OCI-LY3 (cell line): ENCODE results near the gene ZYG11A.
"Not testable (repeated sequence)": the region's sequence is repeated elsewhere in the genome, so short reads cannot be mapped to it uniquely, and the experiment has no call there.

ENCODE experiments used
- H2AFZ ChIP-seq: fragments of 200-600, 300-600 bp; shearing (Covaris generic); 2 replicates; pipeline ENCODE4 v1.6.0; 2014; ENCODE audit warnings: antibody characterized with exemption, low read depth, low read length
- H3K27ac ChIP-seq: fragments of 200-600, 300-600 bp; sonication (generic); 2 replicates; pipeline ENCODE4 v1.5.1; 2014; ENCODE audit warnings: mild to moderate bottlenecking, low read length, moderate library complexity, mixed read lengths
- H3K27me3 ChIP-seq: fragments of 200-600, 300-600 bp; sonication (generic); 2 replicates; pipeline ENCODE4 v1.6.1; 2014; ENCODE audit warnings: low read depth, low read length, mixed read lengths
- H3K36me3 ChIP-seq: fragments of 200-600, 300-600 bp; sonication (generic); replicated peaks from 2 replicates; pipeline ENCODE3; 2014; ENCODE audit warnings: low read depth, low read length, mixed read lengths
- H3K4me1 ChIP-seq: fragments of 300-600, 200-600 bp; sonication (generic); 2 replicates; pipeline ENCODE4 v1.6.1; 2014; ENCODE audit warnings: low read length, mixed read lengths
- H3K4me2 ChIP-seq: fragments of 200-600, 300-600 bp; sonication (generic); 2 replicates; pipeline ENCODE4 v1.6.1; 2014; ENCODE audit warnings: low read length, mixed read lengths
- H3K4me3 ChIP-seq: fragments of 300-600, 200-600 bp; sonication (generic); 2 replicates; pipeline ENCODE4 v1.5.1; 2014; ENCODE audit warnings: antibody characterized with exemption, mild to moderate bottlenecking, low read length, moderate library complexity
- H3K79me2 ChIP-seq: fragments of 300-600, 200-600 bp; shearing (Covaris generic); 2 replicates; pipeline ENCODE4 v1.6.1; 2014; ENCODE audit warnings: mild to moderate bottlenecking, low read length, mixed read lengths
- H3K9ac ChIP-seq: fragments of 300-600, 200-600 bp; shearing (Covaris generic); 2 replicates; pipeline ENCODE4 v1.6.0; 2014; ENCODE audit warnings: mild to moderate bottlenecking, low read length, moderate library complexity
- H3K9me3 ChIP-seq: fragments of 200-600, 300-600 bp; shearing (Covaris generic); 2 replicates; pipeline ENCODE4 v1.6.1; 2014; ENCODE audit warnings: low read length, mixed read lengths; ENCODE audit not compliant: insufficient read depth
- H4K20me1 ChIP-seq: fragments of 200-600, 300-600 bp; sonication (generic); 2 replicates; pipeline ENCODE4 v1.6.1; 2016; ENCODE audit warnings: low read length, mixed read lengths; ENCODE audit not compliant: insufficient read depth
- EZH2phosphoT487 ChIP-seq: fragments of 200-600 bp; shearing (Covaris generic); IDR thresholded peaks from 2 replicates; pipeline ENCODE4 v1.6.1; 2018; ENCODE audit warnings: antibody characterized with exemption, mixed run types, low read depth
- TF ChIP-seq, protein P1 (sequence below): fragments of 200-600, 300-600 bp; sonication (generic); IDR thresholded peaks from 2 replicates; pipeline ENCODE4 v1.5.1; 2014; ENCODE audit warnings: antibody characterized with exemption, low read length, low read depth

Gene ZYG11A

DNA sequence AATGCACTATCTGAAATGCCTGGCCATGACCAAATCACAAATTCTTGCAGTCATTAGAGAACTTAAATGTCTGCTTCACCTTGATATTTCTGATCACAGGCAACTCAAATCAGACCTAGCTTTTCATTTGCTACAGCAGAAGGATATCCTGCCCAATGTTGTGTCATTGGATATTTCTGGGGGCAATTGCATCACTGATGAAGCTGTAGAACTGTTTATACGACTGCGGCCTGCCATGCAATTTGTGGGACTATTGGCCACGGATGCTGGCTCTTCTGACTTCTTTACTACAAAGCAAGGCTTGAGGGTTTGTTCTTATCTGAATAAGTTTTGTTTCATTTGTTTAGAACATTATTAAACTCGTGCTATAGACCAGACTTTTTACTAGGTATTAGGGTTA, 14.9 kb downstream of the ZYG11A start:
- Histone ChIP-seq H3K79me2 (no peaks in the 10 kb centered on the region), H2AFZ (no peak overlapping the region), H3K36me3 (no peaks in the 10 kb centered on the region), H3K9ac (no peak overlapping the region), H3K27me3 (no peaks in the 10 kb centered on the region), H3K4me2 (no peak overlapping the region), H3K4me1 (peaks cover 17% of the 10 kb centered on the region), H3K9me3 (no peaks in the 10 kb centered on the region), H3K4me3 (no peak overlapping the region), H4K20me1 (no peaks in the 10 kb centered on the region), H3K27ac (no peak overlapping the region)
- no peak for TF ChIP-seq EZH2phosphoT487
- TF ChIP-seq, protein P1, sequence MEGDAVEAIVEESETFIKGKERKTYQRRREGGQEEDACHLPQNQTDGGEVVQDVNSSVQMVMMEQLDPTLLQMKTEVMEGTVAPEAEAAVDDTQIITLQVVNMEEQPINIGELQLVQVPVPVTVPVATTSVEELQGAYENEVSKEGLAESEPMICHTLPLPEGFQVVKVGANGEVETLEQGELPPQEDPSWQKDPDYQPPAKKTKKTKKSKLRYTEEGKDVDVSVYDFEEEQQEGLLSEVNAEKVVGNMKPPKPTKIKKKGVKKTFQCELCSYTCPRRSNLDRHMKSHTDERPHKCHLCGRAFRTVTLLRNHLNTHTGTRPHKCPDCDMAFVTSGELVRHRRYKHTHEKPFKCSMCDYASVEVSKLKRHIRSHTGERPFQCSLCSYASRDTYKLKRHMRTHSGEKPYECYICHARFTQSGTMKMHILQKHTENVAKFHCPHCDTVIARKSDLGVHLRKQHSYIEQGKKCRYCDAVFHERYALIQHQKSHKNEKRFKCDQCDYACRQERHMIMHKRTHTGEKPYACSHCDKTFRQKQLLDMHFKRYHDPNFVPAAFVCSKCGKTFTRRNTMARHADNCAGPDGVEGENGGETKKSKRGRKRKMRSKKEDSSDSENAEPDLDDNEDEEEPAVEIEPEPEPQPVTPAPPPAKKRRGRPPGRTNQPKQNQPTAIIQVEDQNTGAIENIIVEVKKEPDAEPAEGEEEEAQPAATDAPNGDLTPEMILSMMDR, result no peak

DNA sequence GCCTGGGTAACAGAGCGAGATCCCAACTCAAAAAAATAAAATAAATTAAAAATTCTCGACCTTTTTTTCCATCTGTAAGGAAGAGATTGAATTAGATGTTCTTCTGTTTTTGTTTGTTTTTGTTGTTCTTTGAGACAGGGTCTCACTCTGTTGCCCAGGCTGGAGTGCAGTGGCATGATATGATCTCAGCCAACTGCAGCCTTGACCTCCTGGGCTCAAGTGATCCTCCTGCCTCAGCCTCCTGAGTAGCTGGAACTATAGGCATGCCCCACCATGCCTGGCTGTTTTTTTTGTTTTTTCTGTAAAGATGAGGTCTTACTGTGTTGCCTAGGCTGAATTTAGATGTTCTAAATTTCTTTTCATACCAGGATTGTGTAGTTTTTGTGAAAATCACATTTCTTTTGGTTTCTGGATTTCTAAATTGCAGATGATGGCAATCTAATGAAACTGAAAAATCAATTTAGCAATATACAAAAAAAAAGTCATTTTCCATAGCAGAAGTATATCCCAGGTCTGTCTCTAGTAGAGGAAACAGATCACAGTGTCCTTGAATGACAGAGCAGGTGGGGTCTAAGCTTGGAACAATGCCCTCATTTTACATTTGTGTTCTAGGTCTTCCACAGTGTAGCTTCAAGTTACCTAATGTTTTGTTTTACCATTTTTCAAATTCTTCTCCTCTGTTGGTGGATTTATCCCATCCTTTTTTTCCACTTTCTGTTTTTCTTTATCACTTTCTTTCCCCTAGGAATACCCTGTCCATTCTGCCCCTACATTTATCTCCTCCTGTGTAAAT, 20.3 kb downstream of the ZYG11A start:
- no peaks in the 10 kb centered on the region for H3K27me3 ChIP-seq
- no peak overlapping the region for H3K4me3 ChIP-seq
- H3K27ac ChIP-seq, result no peak overlapping the region
- no peak overlapping the region for H3K9ac ChIP-seq
- no peak overlapping the region for H2AFZ ChIP-seq
- peaks cover 36% of the 10 kb centered on the region for H3K4me1 ChIP-seq
- no peaks in the 10 kb centered on the region for H3K79me2 ChIP-seq
- no peaks in the 10 kb centered on the region for H3K36me3 ChIP-seq
- TF ChIP-seq, protein P1, result no peak
- TF ChIP-seq EZH2phosphoT487, result no peak
- no peaks in the 10 kb centered on the region for H4K20me1 ChIP-seq
- H3K4me2 ChIP-seq, result no peak overlapping the region
- no peaks in the 10 kb centered on the region for H3K9me3 ChIP-seq

GRCh38 chr1:52867087-52867863, 24.7 kb downstream of the ZYG11A start:
- peaks cover 20% of the 10 kb centered on the region for H3K4me1 ChIP-seq
- no peak overlapping the region for H3K9ac ChIP-seq
- peak overlapping the region; percentile 45 for H3K27ac ChIP-seq
- peak overlapping the region; percentile 37 for H3K4me3 ChIP-seq
- TF ChIP-seq, protein P1, result no peak
- H3K27me3 ChIP-seq, result no peaks in the 10 kb centered on the region
- no peaks in the 10 kb centered on the region for H4K20me1 ChIP-seq
- no peaks in the 10 kb centered on the region for H3K9me3 ChIP-seq
- 0 out of 2 replicates have a peak overlapping the region, but pooled peaks have one; percentile 20 for H2AFZ ChIP-seq
- H3K4me2 ChIP-seq, result peak overlapping the region; percentile 50
- no peaks in the 10 kb centered on the region for H3K79me2 ChIP-seq
- no peaks in the 10 kb centered on the region for H3K36me3 ChIP-seq

DNA sequence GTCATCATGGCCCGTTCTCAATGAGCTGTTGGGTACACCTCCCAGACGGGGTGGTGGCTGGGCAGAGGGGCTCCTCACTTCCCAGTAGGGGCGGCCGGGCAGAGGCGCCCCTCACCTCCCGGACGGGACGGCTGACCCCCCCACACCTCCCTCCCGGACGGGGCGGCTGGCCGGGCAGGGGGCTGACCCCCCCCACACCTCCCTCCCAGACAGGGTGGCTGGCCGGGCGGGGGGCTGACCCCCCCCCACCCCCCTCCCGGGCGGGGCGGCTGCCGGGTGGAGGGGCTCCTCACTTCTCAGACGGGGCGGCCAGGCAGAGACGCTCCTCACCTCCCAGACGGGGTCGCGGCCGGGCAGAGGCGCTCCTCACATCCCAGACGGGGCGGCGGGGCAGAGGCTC, 27.2 kb downstream of the ZYG11A start:
- not testable (repeated sequence) for H3K27ac ChIP-seq, H3K4me3 ChIP-seq, H3K4me2 ChIP-seq, H3K9ac ChIP-seq, H3K9me3 ChIP-seq, H2AFZ ChIP-seq, H3K36me3 ChIP-seq, H3K27me3 ChIP-seq, H3K79me2 ChIP-seq, H4K20me1 ChIP-seq
- H3K4me1 ChIP-seq, result peaks cover 20% of the 10 kb centered on the region
